Activated CD4-positive, alpha-beta T cell treated with anti-CD3 and anti-CD28 coated beads for 48 hours (primary cell): ENCODE results near the gene CDYL2.
A peak's percentile ranks its signal among the peaks of the same experiment; 100 is the strongest.

Experiments used
- DNase-seq: peaks from one replicate; pipeline ENCODE4 v3.0.0-alpha.2; 2020

CDYL2 gene

DNA sequence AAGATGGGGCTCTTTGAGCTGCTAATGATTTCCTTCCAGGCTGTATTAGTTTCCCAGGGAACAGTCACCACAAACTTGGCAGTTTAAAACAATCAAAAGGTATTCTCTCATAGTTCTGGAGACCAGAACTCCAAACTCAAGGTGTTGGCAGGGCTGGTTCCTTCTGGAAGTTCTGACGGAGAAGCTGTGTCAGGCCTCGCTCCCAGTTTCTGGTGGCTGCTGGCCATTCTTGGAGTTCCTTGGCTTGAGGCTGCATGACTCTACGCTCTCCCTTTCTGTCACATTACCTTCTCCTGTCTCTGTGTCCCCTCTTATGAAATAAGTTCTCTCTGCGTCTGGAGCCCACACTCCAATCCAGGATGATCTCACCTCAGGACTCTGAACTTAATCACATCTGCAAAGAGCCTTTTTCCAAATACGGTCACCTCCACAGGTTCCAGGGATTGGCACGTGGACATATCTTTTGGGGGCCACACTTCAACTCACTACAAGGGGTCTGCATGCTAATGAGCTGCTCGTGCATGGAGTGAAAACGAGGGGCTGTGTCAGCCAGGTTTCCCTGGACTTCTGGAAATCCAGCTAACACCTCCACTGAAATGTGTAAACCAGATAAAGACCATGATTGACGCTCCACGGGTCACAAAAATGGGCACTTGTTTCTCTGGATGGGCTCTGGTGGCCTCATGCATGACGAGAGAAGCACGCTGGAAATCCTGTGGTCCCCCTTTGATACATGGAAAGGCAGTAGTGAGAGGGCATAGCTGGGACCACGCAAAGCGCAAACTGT lies 185.3 kb downstream of the CDYL2 start:
- DNase-seq = no peak

DNA sequence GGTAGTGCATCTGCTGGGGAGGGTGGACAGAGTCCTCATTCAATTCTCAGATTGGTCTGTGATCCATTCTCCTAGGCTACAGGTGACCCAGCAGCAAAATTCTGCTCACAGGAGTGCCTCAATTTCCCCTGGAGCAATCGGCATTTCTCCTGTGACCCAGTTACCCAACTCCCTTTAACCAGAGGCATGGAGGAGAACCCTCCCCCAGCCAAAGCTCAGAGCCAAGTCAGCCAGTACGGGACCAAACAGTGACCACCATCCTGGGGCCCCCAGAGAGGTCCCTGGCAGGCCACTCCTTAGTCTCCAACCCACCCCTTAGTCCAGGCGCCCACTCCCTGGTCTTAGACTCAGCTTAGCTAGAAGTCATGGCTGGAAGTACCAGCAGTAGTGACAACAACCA lies 188.0 kb downstream of the CDYL2 start:
- no peak for DNase-seq

DNA sequence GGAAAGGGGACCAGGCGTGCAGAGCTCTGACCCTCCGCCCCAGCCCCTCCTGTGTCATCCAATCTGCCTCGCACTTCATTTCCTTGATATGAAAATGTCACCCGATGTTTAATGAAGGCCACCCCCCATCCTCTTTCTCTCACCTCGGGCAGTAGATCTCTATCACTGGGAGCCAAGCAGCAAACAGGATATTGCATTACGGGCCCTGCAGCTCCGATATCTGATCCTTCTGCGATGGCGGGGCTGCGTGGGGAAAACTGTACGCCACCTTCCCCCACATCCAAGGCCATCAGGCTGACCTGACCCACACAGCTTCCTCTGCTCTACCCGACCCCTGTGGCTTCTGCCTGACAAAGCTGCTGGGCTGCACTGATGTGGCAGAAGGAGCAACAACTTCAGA lies 188.7 kb downstream of the CDYL2 start:
- DNase-seq = no peak

GRCh38 chr16:80614908-80615671 lies 189.3 kb downstream of the CDYL2 start:
- DNase-seq = no peak

DNA sequence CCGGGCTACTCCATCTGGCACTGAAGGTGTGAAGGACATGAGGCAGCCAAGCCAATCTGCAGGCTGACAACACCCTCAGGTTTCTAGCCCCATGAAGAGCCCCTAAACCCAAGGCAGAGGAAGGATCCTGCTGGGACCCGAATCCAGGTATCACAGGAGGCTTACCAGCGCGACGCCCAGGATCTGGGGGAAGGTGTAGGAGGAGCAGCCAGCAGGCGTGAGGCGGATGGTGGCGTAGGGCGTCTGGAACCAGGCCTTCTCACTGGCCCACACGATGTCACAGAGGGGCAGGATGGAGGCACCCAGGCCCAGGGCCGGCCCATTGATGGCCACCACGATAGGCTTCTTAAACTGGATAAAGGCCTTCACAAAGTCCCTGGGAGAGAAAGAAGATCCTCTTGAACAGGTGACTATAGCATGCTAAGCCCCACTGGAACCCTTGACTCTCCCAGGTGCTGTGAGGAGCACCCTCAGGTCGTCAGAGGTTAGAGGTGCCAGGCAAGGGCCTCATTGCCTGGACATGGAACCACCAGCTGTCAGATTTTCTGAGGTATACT lies 191.9 kb downstream of the CDYL2 start:
- no peak for DNase-seq

GRCh38 chr16:80611930-80612327 lies 192.5 kb downstream of the CDYL2 start:
- no peak for DNase-seq

GRCh38 chr16:80611171-80611929 lies 193.0 kb downstream of the CDYL2 start:
- DNase-seq = no peak

- DNase-seq = no peak
Measured at GRCh38 chr16:80610481-80611156, 193.8 kb downstream of the CDYL2 start.

GRCh38 chr16:80608946-80609345 lies 195.5 kb downstream of the CDYL2 start:
- DNase-seq = no peak

- DNase-seq = no peak
Measured at GRCh38 chr16:80607204-80607603, 197.2 kb downstream of the CDYL2 start.

- no peak for DNase-seq
Measured at GRCh38 chr16:80606221-80606766, 198.1 kb downstream of the CDYL2 start.

- DNase-seq = no peak
Measured at GRCh38 chr16:80604600-80605355, 199.6 kb downstream of the CDYL2 start.

GRCh38 chr16:80602894-80603293 lies 201.5 kb downstream of the CDYL2 start:
- no peak for DNase-seq

- no peak for DNase-seq
Measured at GRCh38 chr16:80601182-80601581, 203.2 kb downstream of the CDYL2 start.

GRCh38 chr16:80599466-80599865 lies 204.9 kb downstream of the CDYL2 start:
- no peak for DNase-seq

- no peak for DNase-seq
Measured at GRCh38 chr16:80596507-80597207, 207.7 kb downstream of the CDYL2 start.

- no peak for DNase-seq
Measured at GRCh38 chr16:80594756-80595155, 209.6 kb downstream of the CDYL2 start.

DNA sequence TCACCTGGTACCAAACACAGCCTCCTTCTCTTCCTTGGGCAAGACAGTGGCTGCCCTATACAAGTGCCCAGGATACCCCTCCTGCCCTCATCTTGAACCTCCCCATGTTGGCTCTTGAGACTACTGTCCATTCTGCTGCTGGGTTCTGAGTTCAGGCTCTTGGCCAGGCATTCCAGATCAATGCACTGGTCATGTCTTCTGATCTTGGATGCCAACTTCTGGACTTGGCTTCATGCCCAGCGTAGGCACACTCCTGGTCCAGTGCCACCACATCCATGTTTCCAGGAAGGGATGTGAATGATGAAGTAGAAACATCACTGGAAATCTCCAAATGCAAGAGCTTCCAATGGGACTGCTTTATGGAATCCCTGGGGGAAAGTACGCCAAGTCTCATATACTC lies 212.1 kb downstream of the CDYL2 start:
- no peak for DNase-seq

- DNase-seq = peak; percentile 22
Measured at GRCh38 chr16:80591071-80591915, 213.1 kb downstream of the CDYL2 start.

DNA sequence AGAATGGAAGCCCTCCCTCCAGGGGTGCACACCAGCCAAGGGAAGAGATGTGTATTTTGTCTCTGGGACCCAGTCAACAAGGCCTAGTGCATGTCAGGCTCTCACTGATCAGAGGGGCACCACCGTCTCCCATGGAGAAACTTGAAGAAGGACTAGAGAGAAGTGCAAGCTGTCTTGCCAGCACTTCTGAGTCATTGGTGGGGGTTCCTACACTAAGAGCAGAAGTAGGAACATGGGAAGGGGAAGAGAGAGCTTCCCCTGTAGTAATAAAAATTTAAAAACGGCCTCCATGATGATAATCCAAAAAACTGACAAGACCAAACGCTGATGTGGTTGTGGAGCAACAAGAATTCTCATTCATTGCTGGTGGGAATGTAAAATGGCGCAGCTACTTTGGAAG lies 217.3 kb downstream of the CDYL2 start:
- no peak for DNase-seq
